Stimulated activated CD4-positive, alpha-beta T cell treated with anti-CD3 and anti-CD28 coated beads, Interleukin-4, amount 100 ng/mL, for 48 hours (primary cell): ENCODE measurements around the gene PCDHB4.
"Not testable (repeated sequence)": the region's sequence is repeated elsewhere in the genome, so short reads cannot be mapped to it uniquely, and the experiment has no call there.

ENCODE experiments used
- DNase-seq, 2 donors: peaks; one replicate each; pipeline ENCODE4 v3.0.0-alpha.2; 2020; ENCODE audit warnings: low read depth in 2 of 2

Gene PCDHB4

GRCh38 chr5:141150224-141150992 is 28.8 kb downstream of the PCDHB4 start:
- no peak for DNase-seq

DNA sequence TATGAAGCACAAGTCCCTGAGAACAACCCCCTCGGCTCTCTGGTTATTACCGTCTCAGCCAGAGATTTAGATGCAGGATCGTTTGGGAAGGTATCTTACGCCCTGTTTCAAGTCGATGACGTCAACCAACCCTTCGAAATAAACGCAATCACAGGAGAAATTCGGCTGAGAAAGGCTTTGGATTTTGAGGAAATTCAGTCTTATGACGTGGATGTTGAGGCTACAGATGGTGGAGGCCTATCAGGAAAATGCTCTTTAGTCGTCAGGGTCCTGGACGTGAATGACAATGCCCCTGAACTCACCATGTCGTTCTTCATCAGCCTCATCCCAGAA is 29.3 kb downstream of the PCDHB4 start:
- no peak for DNase-seq

- not testable (repeated sequence) for DNase-seq
Measured at GRCh38 chr5:141151632-141152031, 30.0 kb downstream of the PCDHB4 start.

DNA sequence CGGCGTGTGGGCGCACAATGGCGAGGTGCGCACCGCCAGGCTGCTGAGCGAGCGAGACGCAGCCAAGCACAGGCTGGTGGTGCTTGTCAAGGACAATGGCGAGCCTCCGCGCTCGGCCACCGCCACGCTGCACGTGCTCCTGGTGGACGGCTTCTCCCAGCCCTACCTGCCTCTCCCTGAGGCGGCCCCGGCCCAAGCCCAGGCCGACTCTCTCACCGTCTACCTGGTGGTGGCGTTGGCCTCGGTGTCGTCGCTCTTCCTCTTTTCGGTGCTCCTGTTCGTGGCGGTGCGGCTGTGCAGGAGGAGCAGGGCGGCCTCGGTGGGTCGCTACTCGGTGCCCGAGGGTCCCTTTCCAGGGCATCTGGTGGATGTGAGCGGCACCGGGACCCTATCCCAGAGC is 30.5 kb downstream of the PCDHB4 start:
- not testable (repeated sequence) for DNase-seq

- no peak for DNase-seq
Measured at GRCh38 chr5:141155540-141156374, 34.1 kb downstream of the PCDHB4 start.

DNA sequence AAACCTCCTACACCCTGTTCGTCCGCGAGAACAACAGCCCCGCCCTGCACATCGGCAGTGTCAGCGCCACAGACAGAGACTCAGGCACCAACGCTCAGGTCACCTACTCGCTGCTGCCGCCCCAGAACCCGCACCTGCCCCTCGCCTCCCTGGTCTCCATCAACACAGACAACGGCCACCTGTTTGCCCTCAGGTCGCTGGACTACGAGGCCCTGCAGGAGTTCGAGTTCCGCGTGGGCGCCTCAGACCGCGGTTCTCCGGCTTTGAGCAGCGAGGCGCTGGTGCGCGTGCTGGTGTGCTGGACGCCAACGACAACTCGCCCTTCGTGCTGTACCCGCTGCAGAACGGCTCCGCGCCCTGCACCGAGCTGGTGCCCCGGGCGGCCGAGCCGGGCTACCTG is 35.7 kb downstream of the PCDHB4 start:
- not testable (repeated sequence) for DNase-seq

DNA sequence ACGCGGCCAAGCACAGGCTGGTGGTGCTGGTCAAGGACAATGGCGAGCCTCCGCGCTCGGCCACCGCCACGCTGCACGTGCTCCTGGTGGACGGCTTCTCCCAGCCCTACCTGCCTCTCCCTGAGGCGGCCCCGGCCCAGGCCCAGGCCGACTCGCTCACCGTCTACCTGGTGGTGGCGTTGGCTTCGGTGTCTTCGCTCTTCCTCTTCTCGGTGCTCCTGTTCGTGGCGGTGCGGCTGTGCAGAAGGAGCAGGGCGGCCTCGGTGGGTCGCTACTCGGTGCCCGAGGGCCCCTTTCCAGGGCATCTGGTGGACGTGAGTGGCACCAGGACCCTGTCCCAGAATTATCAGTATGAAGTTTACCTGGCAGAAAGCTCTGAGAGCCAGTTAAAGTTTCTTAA is 36.3 kb downstream of the PCDHB4 start:
- not testable (repeated sequence) for DNase-seq

DNA sequence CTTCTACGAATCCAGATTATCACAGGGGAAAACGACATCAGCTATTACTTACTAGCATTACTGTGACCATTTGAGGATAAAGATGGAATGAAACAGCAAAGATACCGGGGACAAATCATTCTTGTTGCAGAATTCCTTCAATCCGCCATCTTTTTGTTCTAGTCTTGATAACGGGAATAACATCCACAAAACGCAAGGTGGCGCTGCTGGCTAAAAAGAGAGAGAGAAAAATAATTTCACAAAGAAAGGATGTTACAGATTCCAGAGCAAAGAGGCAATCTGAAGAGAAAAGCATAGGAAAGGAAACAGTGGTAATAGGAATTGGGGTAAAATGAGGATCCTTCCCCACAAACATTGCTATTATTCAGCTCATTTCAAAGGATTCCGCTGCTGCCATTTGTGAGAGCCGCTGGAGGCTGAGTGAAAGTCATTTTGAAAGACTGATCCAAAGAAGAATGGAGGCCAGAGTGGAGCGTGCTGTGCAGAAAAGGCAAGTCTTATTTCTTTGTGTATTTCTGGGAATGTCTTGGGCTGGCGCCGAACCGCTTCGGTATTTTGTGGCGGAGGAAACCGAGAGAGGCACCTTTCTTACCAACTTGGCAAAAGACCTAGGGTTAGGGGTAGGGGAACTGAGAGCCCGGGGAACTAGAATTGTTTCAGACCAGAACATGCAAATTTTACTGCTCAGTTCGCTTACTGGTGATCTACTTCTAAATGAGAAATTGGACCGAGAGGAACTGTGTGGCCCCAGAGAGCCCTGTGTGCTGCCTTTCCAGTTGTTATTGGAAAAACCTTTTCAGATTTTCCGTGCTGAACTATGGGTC is 51.0 kb downstream of the PCDHB4 start, which contains the start of gene PCDHB7:
Gene PCDHB7, plus strand, starts transcription at position 264 of the 824 bp plus-strand sequence. Its CDS starts 192 bp downstream, at position 456.
- no peak for DNase-seq

DNA sequence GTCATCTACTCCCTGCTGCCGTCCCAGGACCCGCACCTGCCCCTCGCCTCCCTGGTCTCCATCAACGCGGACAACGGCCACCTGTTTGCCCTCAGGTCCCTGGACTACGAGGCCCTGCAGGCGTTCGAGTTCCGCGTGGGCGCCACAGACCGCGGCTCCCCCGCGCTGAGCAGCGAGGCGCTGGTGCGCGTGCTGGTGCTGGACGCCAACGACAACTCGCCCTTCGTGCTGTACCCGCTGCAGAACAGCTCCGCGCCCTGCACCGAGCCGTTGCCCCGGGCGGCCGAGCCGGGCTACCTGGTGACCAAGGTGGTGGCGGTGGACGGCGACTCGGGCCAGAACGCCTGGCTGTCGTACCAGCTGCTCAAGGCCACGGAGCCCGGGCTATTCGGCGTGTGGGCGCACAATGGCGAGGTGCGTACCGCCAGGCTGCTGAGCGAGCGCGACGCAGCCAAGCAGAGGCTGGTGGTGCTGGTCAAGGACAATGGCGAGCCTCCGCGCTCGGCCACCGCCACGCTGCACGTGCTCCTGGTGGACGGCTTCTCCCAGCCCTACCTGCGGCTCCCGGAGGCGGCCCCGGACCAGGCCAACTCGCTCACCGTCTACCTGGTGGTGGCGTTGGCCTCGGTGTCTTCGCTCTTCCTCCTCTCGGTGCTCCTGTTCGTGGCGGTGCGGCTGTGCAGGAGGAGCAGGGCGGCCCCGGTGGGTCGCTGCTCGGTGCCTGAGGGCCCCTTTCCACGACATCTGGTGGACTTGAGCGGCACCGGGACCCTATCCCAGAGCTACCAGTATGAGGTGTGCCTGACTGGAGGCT is 52.9 kb downstream of the PCDHB4 start:
- DNase-seq = not testable (repeated sequence)
